Stimulated activated CD8-positive, alpha-beta memory T cell treated with anti-CD3 and anti-CD28 coated beads, Interleukin-2, amount 100 ng/mL, for 1 hour (primary cell): ENCODE measurements around the gene CX3CR1.
"Not testable (repeated sequence)": the region's sequence is repeated elsewhere in the genome, so short reads cannot be mapped to it uniquely, and the experiment has no call there.

Experiments used
- DNase-seq, 2 donors: peaks; one replicate each; pipeline ENCODE4 v3.0.0-alpha.2; 2020; ENCODE audit warnings: low read depth in 2 of 2

The CX3CR1 gene

GRCh38 chr3:39267631-39268548, 11.9 kb downstream of the CX3CR1 start:
- peak; percentile 57 to 60 for DNase-seq

- DNase-seq = no peak
These were observed 15.8 kb downstream of the CX3CR1 start for GRCh38 chr3:39264053-39264452.

- no peak for DNase-seq
These were observed 16.3 kb downstream of the CX3CR1 start for GRCh38 chr3:39263576-39263975.

GRCh38 chr3:39262846-39263245, 17.0 kb downstream of the CX3CR1 start:
- no peak for DNase-seq

GRCh38 chr3:39261726-39262125, 18.1 kb downstream of the CX3CR1 start:
- DNase-seq = no peak

GRCh38 chr3:39260957-39261356, 18.9 kb downstream of the CX3CR1 start:
- peak in 1 of 2 donors; percentile 24 for DNase-seq

GRCh38 chr3:39260318-39260717, 19.5 kb downstream of the CX3CR1 start:
- DNase-seq = no peak

GRCh38 chr3:39255503-39256325, 24.1 kb downstream of the CX3CR1 start:
- DNase-seq = no peak

- DNase-seq = no peak
These were observed 24.9 kb downstream of the CX3CR1 start for GRCh38 chr3:39254806-39255449.

- DNase-seq = no peak
These were observed 28.3 kb downstream of the CX3CR1 start for GRCh38 chr3:39251576-39251975.

- no peak for DNase-seq
These were observed 29.6 kb downstream of the CX3CR1 start for GRCh38 chr3:39250116-39250747.

- no peak for DNase-seq
These were observed 30.3 kb downstream of the CX3CR1 start for GRCh38 chr3:39249453-39250115.

- no peak for DNase-seq
These were observed 38.3 kb downstream of the CX3CR1 start for GRCh38 chr3:39241561-39241960.

- no peak for DNase-seq
These were observed 42.8 kb downstream of the CX3CR1 start for GRCh38 chr3:39237027-39237426.

GRCh38 chr3:39234651-39235050, 45.2 kb downstream of the CX3CR1 start:
- peak in 1 of 2 donors; percentile 15 for DNase-seq

- no peak for DNase-seq
These were observed 47.0 kb downstream of the CX3CR1 start for GRCh38 chr3:39232859-39233258.

- no peak for DNase-seq
These were observed 49.4 kb downstream of the CX3CR1 start for GRCh38 chr3:39230453-39230852.

GRCh38 chr3:39228496-39228895, 51.3 kb downstream of the CX3CR1 start:
- DNase-seq = no peak

GRCh38 chr3:39227596-39227995, 52.2 kb downstream of the CX3CR1 start:
- DNase-seq = not testable (repeated sequence)

GRCh38 chr3:39226106-39226741, 53.6 kb downstream of the CX3CR1 start:
- no peak for DNase-seq

GRCh38 chr3:39224288-39224687, 55.5 kb downstream of the CX3CR1 start:
- DNase-seq = no peak
